ENCODE data around the gene PFN2. TPM values are rescaled to one million over a fixed set of nuclear protein-coding genes. Genes with fewer than 3 reads are reported as not detected.
A peak's percentile ranks its signal among the peaks of the same experiment; 100 is the strongest.
"Not testable (repeated sequence)": the region's sequence is repeated elsewhere in the genome, so short reads cannot be mapped to it uniquely, and the experiment has no call there.

PFN2 gene
- total RNA-seq, 1 experiment from 2014 or later, result 243 TPM

GRCh38 chr3:149981979-149982378 lies 11.3 kb upstream of the PFN2 start:
- not testable (repeated sequence) for H3K4me3 ChIP-seq (ENCODE audit: insufficient read depth, low read depth, low read length); H3K27me3 ChIP-seq (ENCODE audit: control insufficient read depth, insufficient read depth, low read length); DNase-seq; H3K36me3 ChIP-seq (replicated peaks; ENCODE audit: control insufficient read depth, insufficient read depth, low read length)

GRCh38 chr3:149977386-149977785 lies 6.7 kb upstream of the PFN2 start:
- no peak overlapping the region for H3K4me3 ChIP-seq (ENCODE audit: insufficient read depth, low read depth, low read length)
- H3K27me3 ChIP-seq (ENCODE audit: control insufficient read depth, insufficient read depth, low read length), result no peaks in the 10 kb centered on the region
- no peak for DNase-seq
- no peaks in the 10 kb centered on the region for H3K36me3 ChIP-seq (replicated peaks; ENCODE audit: control insufficient read depth, insufficient read depth, low read length)

GRCh38 chr3:149975919-149976318 lies 5.2 kb upstream of the PFN2 start:
- Histone ChIP-seq H3K27me3 (ENCODE audit: control insufficient read depth, insufficient read depth, low read length) (no peaks in the 10 kb centered on the region), H3K36me3 (replicated peaks; ENCODE audit: control insufficient read depth, insufficient read depth, low read length) (no peaks in the 10 kb centered on the region), H3K4me3 (ENCODE audit: insufficient read depth, low read depth, low read length) (no peak overlapping the region)
- peak; percentile 71 for DNase-seq

- H3K27me3 ChIP-seq (ENCODE audit: control insufficient read depth, insufficient read depth, low read length), result no peaks in the 10 kb centered on the region
- H3K36me3 ChIP-seq (replicated peaks; ENCODE audit: control insufficient read depth, insufficient read depth, low read length), result peaks cover 3% of the 10 kb centered on the region
- peak overlapping the region; percentile 93 for H3K4me3 ChIP-seq (ENCODE audit: insufficient read depth, low read depth, low read length)
- no peak for DNase-seq
These were observed 844 bp upstream of the PFN2 start for GRCh38 chr3:149971403-149972075.

- DNase-seq, result peak; percentile 75
- Histone ChIP-seq H3K36me3 (replicated peaks; ENCODE audit: control insufficient read depth, insufficient read depth, low read length) (peaks cover 7% of the 10 kb centered on the region), H3K27me3 (ENCODE audit: control insufficient read depth, insufficient read depth, low read length) (no peaks in the 10 kb centered on the region), H3K4me3 (ENCODE audit: insufficient read depth, low read depth, low read length) (peak overlapping the region; percentile 93)
These were observed 567 bp downstream of the PFN2 start for GRCh38 chr3:149969940-149970715.

- Histone ChIP-seq H3K27me3 (ENCODE audit: control insufficient read depth, insufficient read depth, low read length) (no peaks in the 10 kb centered on the region), H3K36me3 (replicated peaks; ENCODE audit: control insufficient read depth, insufficient read depth, low read length) (peaks cover 7% of the 10 kb centered on the region), H3K4me3 (ENCODE audit: insufficient read depth, low read depth, low read length) (peak overlapping the region; percentile 93)
- DNase-seq, result peak; percentile 43
These were observed 1.4 kb downstream of the PFN2 start for GRCh38 chr3:149969110-149969939.

- H3K36me3 ChIP-seq (replicated peaks; ENCODE audit: control insufficient read depth, insufficient read depth, low read length), result peaks cover 7% of the 10 kb centered on the region
- no peak for DNase-seq
- peak overlapping the region; percentile 93; the same call in 1 of the 2 replicates for H3K4me3 ChIP-seq (ENCODE audit: insufficient read depth, low read depth, low read length)
- no peaks in the 10 kb centered on the region for H3K27me3 ChIP-seq (ENCODE audit: control insufficient read depth, insufficient read depth, low read length)
These were observed 2.5 kb downstream of the PFN2 start for GRCh38 chr3:149968216-149968615.

- Histone ChIP-seq H3K36me3 (replicated peaks; ENCODE audit: control insufficient read depth, insufficient read depth, low read length) (peaks cover 7% of the 10 kb centered on the region), H3K4me3 (ENCODE audit: insufficient read depth, low read depth, low read length) (no peak overlapping the region), H3K27me3 (ENCODE audit: control insufficient read depth, insufficient read depth, low read length) (no peaks in the 10 kb centered on the region)
- no peak for DNase-seq
These were observed 3.5 kb downstream of the PFN2 start for GRCh38 chr3:149967086-149967685.

- Histone ChIP-seq H3K27me3 (ENCODE audit: control insufficient read depth, insufficient read depth, low read length) (no peaks in the 10 kb centered on the region), H3K36me3 (replicated peaks; ENCODE audit: control insufficient read depth, insufficient read depth, low read length) (peaks cover 8% of the 10 kb centered on the region), H3K4me3 (ENCODE audit: insufficient read depth, low read depth, low read length) (no peak overlapping the region)
- no peak for DNase-seq
These were observed 5.4 kb downstream of the PFN2 start for GRCh38 chr3:149965278-149965677.

- no peak for DNase-seq
- Histone ChIP-seq H3K36me3 (replicated peaks; ENCODE audit: control insufficient read depth, insufficient read depth, low read length) (peaks cover 8% of the 10 kb centered on the region), H3K27me3 (ENCODE audit: control insufficient read depth, insufficient read depth, low read length) (no peaks in the 10 kb centered on the region), H3K4me3 (ENCODE audit: insufficient read depth, low read depth, low read length) (no peak overlapping the region)
These were observed 6.4 kb downstream of the PFN2 start for GRCh38 chr3:149964291-149964690.

- no peak for DNase-seq
- no peak overlapping the region for H3K4me3 ChIP-seq (ENCODE audit: insufficient read depth, low read depth, low read length)
- H3K27me3 ChIP-seq (ENCODE audit: control insufficient read depth, insufficient read depth, low read length), result no peaks in the 10 kb centered on the region
- H3K36me3 ChIP-seq (replicated peaks; ENCODE audit: control insufficient read depth, insufficient read depth, low read length), result peaks cover 8% of the 10 kb centered on the region
These were observed 7.2 kb downstream of the PFN2 start for GRCh38 chr3:149963485-149963884.

GRCh38 chr3:149959443-149959842 lies 11.3 kb downstream of the PFN2 start:
- Histone ChIP-seq H3K27me3 (ENCODE audit: control insufficient read depth, insufficient read depth, low read length) (no peaks in the 10 kb centered on the region), H3K36me3 (replicated peaks; ENCODE audit: control insufficient read depth, insufficient read depth, low read length) (peaks cover 1% of the 10 kb centered on the region; the same call in 1 of the 2 replicates), H3K4me3 (ENCODE audit: insufficient read depth, low read depth, low read length) (no peak overlapping the region)
- no peak for DNase-seq

GRCh38 chr3:149958171-149958796 lies 12.4 kb downstream of the PFN2 start:
- Histone ChIP-seq H3K27me3 (ENCODE audit: control insufficient read depth, insufficient read depth, low read length) (no peaks in the 10 kb centered on the region), H3K36me3 (replicated peaks; ENCODE audit: control insufficient read depth, insufficient read depth, low read length) (peaks cover 1% of the 10 kb centered on the region; the same call in 1 of the 2 replicates), H3K4me3 (ENCODE audit: insufficient read depth, low read depth, low read length) (no peak overlapping the region)
- DNase-seq, result no peak
